DMS153 treated with DMSO at 0.1 percent for 48 hours (cell line): ENCODE data around the gene TMEM154.

Experiments used
- DNase-seq: peaks from one replicate; lab custom pipeline; 2025; ENCODE audit not compliant: unreplicated experiment; lab: John Stamatoyannopoulos, UW

TMEM154 gene

GRCh38 chr4:152599095-152599494 lies 80.7 kb downstream of the TMEM154 start:
- no peak for DNase-seq

- DNase-seq = no peak
Measured at GRCh38 chr4:152598454-152598853, 81.3 kb downstream of the TMEM154 start.

- DNase-seq = peak; percentile 79
Measured at GRCh38 chr4:152594978-152595925, 84.5 kb downstream of the TMEM154 start.

GRCh38 chr4:152594057-152594456 lies 85.7 kb downstream of the TMEM154 start:
- no peak for DNase-seq

- no peak for DNase-seq
Measured at GRCh38 chr4:152591876-152592275, 87.9 kb downstream of the TMEM154 start.

- DNase-seq = peak; percentile 25
Measured at GRCh38 chr4:152591396-152591795, 88.4 kb downstream of the TMEM154 start.

GRCh38 chr4:152590179-152591031 lies 89.4 kb downstream of the TMEM154 start:
- peak; percentile 82 for DNase-seq

- no peak for DNase-seq
Measured at GRCh38 chr4:152588869-152589268, 90.9 kb downstream of the TMEM154 start.

GRCh38 chr4:152587127-152587526 lies 92.7 kb downstream of the TMEM154 start:
- DNase-seq = no peak

GRCh38 chr4:152586668-152587067 lies 93.1 kb downstream of the TMEM154 start:
- no peak for DNase-seq

- no peak for DNase-seq
Measured at GRCh38 chr4:152585023-152585441, 94.8 kb downstream of the TMEM154 start.

- no peak for DNase-seq
Measured at GRCh38 chr4:152581536-152582160, 98.1 kb downstream of the TMEM154 start.

- DNase-seq = no peak
Measured at GRCh38 chr4:152579916-152580315, 99.9 kb downstream of the TMEM154 start.

GRCh38 chr4:152579107-152579764 lies 100.6 kb downstream of the TMEM154 start:
- no peak for DNase-seq

GRCh38 chr4:152578670-152579069 lies 101.1 kb downstream of the TMEM154 start:
- DNase-seq = no peak

- no peak for DNase-seq
Measured at GRCh38 chr4:152577708-152578396, 101.9 kb downstream of the TMEM154 start.

- no peak for DNase-seq
Measured at GRCh38 chr4:152575533-152575932, 104.3 kb downstream of the TMEM154 start.

- no peak for DNase-seq
Measured at GRCh38 chr4:152573861-152574260, 105.9 kb downstream of the TMEM154 start.

- DNase-seq = no peak
Measured at GRCh38 chr4:152572417-152573086, 107.2 kb downstream of the TMEM154 start.

- DNase-seq = no peak
Measured at GRCh38 chr4:152571770-152572169, 108.0 kb downstream of the TMEM154 start.
